MM.1S (cell line): ENCODE measurements around the gene B4GALT5.

Source experiments
- DNase-seq: peaks from one replicate; pipeline ENCODE4 v3.0.0-alpha.2; 2015
- H2AFZ ChIP-seq: fragments of 300-600 bp; sonication (generic); 2 replicates; pipeline ENCODE4 v1.6.0; 2016; ENCODE audit warnings: antibody characterized with exemption, low read length
- H3F3A ChIP-seq: fragments of 300-600 bp; sonication (generic); 2 replicates; pipeline ENCODE4 v1.6.1; 2016; ENCODE audit warnings: mild to moderate bottlenecking, antibody characterized with exemption, low read length, moderate library complexity, mixed read lengths; ENCODE audit not compliant: insufficient read depth
- H3K27ac ChIP-seq: fragments of 300-600 bp; sonication (generic); 2 replicates; pipeline ENCODE4 v1.5.1; 2016; ENCODE audit warnings: mild to moderate bottlenecking, low read length
- H3K27me3 ChIP-seq: fragments of 300-600 bp; sonication (generic); replicated peaks from 2 replicates; pipeline ENCODE4 v1.6.0; 2016; ENCODE audit warnings: low read length; ENCODE audit not compliant: insufficient read depth
- H3K36me3 ChIP-seq: fragments of 300-600 bp; sonication (generic); replicated peaks from 2 replicates; pipeline ENCODE4 v1.6.1; 2016; ENCODE audit warnings: mild to moderate bottlenecking, low read length, mixed read lengths; ENCODE audit not compliant: insufficient read depth
- H3K4me1 ChIP-seq: fragments of 300-600 bp; sonication (generic); 2 replicates; pipeline ENCODE4 v1.6.1; 2016; ENCODE audit warnings: low read length, mixed read lengths
- H3K4me2 ChIP-seq: fragments of 300-600 bp; sonication (generic); 2 replicates; pipeline ENCODE4 v1.6.0; 2016; ENCODE audit warnings: low read depth, low read length
- H3K4me3 ChIP-seq: fragments of 300-600 bp; sonication (generic); 2 replicates; pipeline ENCODE4 v1.5.1; 2016; ENCODE audit warnings: low read length, mixed read lengths
- H3K79me2 ChIP-seq: fragments of 300-600 bp; sonication (generic); 2 replicates; pipeline ENCODE4 v1.6.1; 2016; ENCODE audit warnings: mixed run types, low read length, mixed read lengths
- H3K9ac ChIP-seq: fragments of 300-600 bp; sonication (generic); 2 replicates; pipeline ENCODE4 v1.6.1; 2016; ENCODE audit warnings: low read length, mixed read lengths
- H3K9me2 ChIP-seq: fragments of 300-600 bp; sonication (generic); replicated peaks from 2 replicates; pipeline ENCODE4 v1.6.1; 2016; ENCODE audit warnings: mild to moderate bottlenecking, low read length, mixed read lengths; ENCODE audit not compliant: insufficient read depth
- H3K9me3 ChIP-seq: fragments of 300-600 bp; sonication (generic); replicated peaks from 2 replicates; pipeline ENCODE4 v1.6.1; 2016; ENCODE audit warnings: mild to moderate bottlenecking, low read length, mixed read lengths; ENCODE audit not compliant: insufficient read depth
- H4K20me1 ChIP-seq: fragments of 300-600 bp; sonication (generic); 2 replicates; pipeline ENCODE4 v1.6.1; 2016; ENCODE audit warnings: mild to moderate bottlenecking, low read length, moderate library complexity, mixed read lengths; ENCODE audit not compliant: insufficient read depth
- CTCF ChIP-seq: fragments of 300-600 bp; sonication (generic); IDR thresholded peaks from 2 replicates; pipeline ENCODE4 v1.5.1; 2016; ENCODE audit warnings: antibody characterized with exemption, low read length, mixed read lengths
- EZH2 ChIP-seq: fragments of 300-600 bp; sonication (generic); optimal IDR thresholded peaks from 2 replicates; pipeline ENCODE3; 2017; ENCODE audit warnings: low read depth, mild to moderate bottlenecking, antibody characterized with exemption, low read length, mixed read lengths
- EZH2phosphoT487 ChIP-seq: fragments of 300-600 bp; sonication (generic); IDR thresholded peaks from 2 replicates; pipeline ENCODE4 v1.6.1; 2018; ENCODE audit warnings: antibody characterized with exemption, low read length

B4GALT5 gene

DNA sequence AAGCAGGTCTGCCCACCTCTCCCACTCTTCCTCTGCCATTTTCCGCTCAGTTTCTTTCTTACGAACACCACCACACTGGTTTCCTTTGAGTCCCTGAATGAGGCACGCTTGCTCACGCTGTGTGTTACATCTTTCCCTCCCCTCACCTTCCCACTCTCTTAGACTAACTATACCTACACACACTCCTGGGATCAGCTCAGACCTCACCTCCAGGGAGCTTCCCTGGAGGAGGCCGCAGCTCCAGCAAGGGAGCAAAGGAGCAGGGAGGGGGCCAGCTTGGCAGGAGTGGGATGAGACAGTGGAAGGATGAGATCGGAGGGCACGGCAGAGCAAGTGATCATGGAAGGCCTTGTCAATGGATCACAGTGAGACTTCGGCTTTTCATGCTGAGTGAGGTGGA lies 28.3 kb upstream of the B4GALT5 start:
- TF ChIP-seq EZH2: no peak
- no peak for TF ChIP-seq CTCF
- TF ChIP-seq EZH2phosphoT487: no peak
- Histone ChIP-seq H3K4me1 (no peaks in the 10 kb centered on the region), H3K27ac (no peak overlapping the region), H3K4me2 (no peak overlapping the region), H3K4me3 (no peak overlapping the region), H3K9ac (no peak overlapping the region), H3K9me2 (no peaks in the 10 kb centered on the region), H3K27me3 (no peaks in the 10 kb centered on the region), H3K79me2 (no peaks in the 10 kb centered on the region), H3K9me3 (no peaks in the 10 kb centered on the region), H4K20me1 (no peaks in the 10 kb centered on the region), H2AFZ (no peak overlapping the region), H3K36me3 (no peaks in the 10 kb centered on the region), H3F3A (no peaks in the 10 kb centered on the region)
- no peak for DNase-seq

DNA sequence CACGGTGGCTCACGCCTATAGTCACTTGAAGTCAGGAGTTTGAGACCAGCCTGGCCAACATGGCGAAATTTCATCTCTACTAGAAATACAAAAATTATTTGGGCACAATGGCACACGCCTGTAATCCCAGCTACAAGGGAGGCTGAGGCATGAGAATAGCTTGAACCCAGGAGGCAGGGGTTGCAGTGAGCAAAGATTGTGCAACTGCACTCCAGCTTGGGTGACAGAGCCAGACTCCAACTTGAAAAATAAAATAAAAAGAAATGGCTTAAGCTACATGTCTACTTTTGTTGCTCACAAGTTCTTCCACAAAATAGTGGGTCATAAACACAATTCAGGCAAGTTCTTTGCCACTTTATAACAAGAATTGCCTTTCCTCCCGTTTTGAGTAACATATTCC lies 27.1 kb upstream of the B4GALT5 start:
- H3F3A ChIP-seq: no peaks in the 10 kb centered on the region
- H2AFZ ChIP-seq: no peak overlapping the region
- H3K9me2 ChIP-seq: no peaks in the 10 kb centered on the region
- H3K4me2 ChIP-seq: no peak overlapping the region
- H4K20me1 ChIP-seq: no peaks in the 10 kb centered on the region
- TF ChIP-seq EZH2phosphoT487: no peak
- TF ChIP-seq CTCF: no peak
- TF ChIP-seq EZH2: no peak
- H3K36me3 ChIP-seq: no peaks in the 10 kb centered on the region
- H3K4me3 ChIP-seq: no peak overlapping the region
- DNase-seq: no peak
- no peaks in the 10 kb centered on the region for H3K4me1 ChIP-seq
- H3K27me3 ChIP-seq: no peaks in the 10 kb centered on the region
- H3K9ac ChIP-seq: no peak overlapping the region
- H3K9me3 ChIP-seq: no peaks in the 10 kb centered on the region
- H3K79me2 ChIP-seq: no peaks in the 10 kb centered on the region
- no peak overlapping the region for H3K27ac ChIP-seq

DNA sequence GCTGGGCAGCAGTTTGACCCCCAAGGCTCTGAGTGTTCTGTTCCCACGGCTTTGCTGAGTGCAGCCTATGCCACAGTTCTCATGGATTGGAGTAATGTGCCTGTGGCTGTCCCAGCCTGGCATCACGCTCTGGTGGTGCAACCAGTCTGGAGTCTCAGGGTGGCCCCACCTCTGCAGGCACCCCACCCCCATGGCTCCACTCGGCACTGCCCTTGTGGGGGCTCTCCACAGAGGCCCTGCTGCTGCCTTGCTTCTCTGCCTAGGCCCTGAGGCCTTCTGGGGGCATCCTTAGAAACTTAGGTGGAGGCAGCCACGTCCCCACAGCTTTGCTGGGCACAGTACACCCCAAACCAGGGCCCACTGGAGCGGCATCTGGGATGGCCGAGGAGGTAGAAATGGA lies 25.4 kb upstream of the B4GALT5 start:
- H3F3A ChIP-seq: no peaks in the 10 kb centered on the region
- H3K27ac ChIP-seq: no peak overlapping the region
- no peaks in the 10 kb centered on the region for H3K79me2 ChIP-seq
- H3K4me1 ChIP-seq: no peaks in the 10 kb centered on the region
- H4K20me1 ChIP-seq: no peaks in the 10 kb centered on the region
- no peak for TF ChIP-seq CTCF
- no peak for TF ChIP-seq EZH2phosphoT487
- no peak for TF ChIP-seq EZH2
- no peak overlapping the region for H3K4me3 ChIP-seq
- no peak for DNase-seq
- no peak overlapping the region for H2AFZ ChIP-seq
- H3K9ac ChIP-seq: no peak overlapping the region
- no peak overlapping the region for H3K4me2 ChIP-seq
- no peaks in the 10 kb centered on the region for H3K9me2 ChIP-seq
- H3K27me3 ChIP-seq: no peaks in the 10 kb centered on the region
- H3K36me3 ChIP-seq: no peaks in the 10 kb centered on the region
- H3K9me3 ChIP-seq: no peaks in the 10 kb centered on the region

DNA sequence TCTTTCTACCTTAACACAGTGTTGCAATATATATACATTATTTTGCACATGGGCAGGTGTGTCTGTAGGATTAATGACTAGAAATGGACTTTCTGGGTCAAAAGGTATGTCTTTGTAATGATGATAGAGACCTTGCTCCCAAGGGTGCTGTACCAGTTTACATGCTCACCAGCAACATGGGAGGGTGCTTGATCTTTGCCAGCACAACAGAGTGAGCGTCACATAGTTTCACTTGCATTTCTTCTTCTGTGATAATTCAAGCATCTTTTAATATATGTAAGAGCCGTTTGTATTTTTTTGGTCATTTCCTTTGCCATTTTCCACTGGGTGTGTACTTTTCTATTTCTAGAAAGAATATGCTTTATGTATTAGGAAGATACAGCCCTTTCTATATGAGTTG lies 23.6 kb upstream of the B4GALT5 start:
- H4K20me1 ChIP-seq: no peaks in the 10 kb centered on the region
- H3K4me3 ChIP-seq: no peak overlapping the region
- no peaks in the 10 kb centered on the region for H3K27me3 ChIP-seq
- H3K27ac ChIP-seq: no peak overlapping the region
- H3K79me2 ChIP-seq: no peaks in the 10 kb centered on the region
- H3K4me2 ChIP-seq: no peak overlapping the region
- no peaks in the 10 kb centered on the region for H3F3A ChIP-seq
- H3K4me1 ChIP-seq: no peaks in the 10 kb centered on the region
- H3K36me3 ChIP-seq: no peaks in the 10 kb centered on the region
- TF ChIP-seq CTCF: no peak
- no peak for TF ChIP-seq EZH2phosphoT487
- no peak for TF ChIP-seq EZH2
- no peak for DNase-seq
- H3K9ac ChIP-seq: no peak overlapping the region
- no peak overlapping the region for H2AFZ ChIP-seq
- H3K9me2 ChIP-seq: no peaks in the 10 kb centered on the region
- H3K9me3 ChIP-seq: no peaks in the 10 kb centered on the region
